ENCODE results near the gene SLC49A3.

Gene SLC49A3

DNA sequence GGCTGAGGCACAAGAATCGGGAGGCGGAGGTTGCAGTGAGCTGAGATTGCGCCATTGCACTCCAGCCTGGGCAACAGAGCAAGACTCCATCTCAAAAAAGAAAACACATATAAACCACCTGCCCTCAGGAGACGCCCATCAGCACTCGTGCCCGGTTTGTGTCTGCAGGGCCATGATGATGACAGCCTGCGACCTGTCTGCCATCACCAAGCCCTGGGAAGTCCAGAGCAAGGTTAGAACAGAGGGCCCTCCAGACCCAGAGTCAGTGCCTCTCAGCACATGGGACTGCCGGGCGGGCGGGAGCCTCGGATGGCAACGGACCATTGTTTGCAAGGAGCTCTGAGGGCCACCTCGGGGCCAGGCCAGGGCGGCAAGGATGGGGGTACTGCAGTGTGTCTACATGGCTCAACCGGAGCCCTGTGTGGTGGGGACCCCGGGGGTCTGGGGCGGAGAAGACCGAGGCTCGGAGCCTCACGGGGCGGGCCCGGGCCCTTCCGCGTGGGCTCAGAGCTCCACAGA lies 24.2 kb downstream of the SLC49A3 start:
- no peak for DNase-seq

DNA sequence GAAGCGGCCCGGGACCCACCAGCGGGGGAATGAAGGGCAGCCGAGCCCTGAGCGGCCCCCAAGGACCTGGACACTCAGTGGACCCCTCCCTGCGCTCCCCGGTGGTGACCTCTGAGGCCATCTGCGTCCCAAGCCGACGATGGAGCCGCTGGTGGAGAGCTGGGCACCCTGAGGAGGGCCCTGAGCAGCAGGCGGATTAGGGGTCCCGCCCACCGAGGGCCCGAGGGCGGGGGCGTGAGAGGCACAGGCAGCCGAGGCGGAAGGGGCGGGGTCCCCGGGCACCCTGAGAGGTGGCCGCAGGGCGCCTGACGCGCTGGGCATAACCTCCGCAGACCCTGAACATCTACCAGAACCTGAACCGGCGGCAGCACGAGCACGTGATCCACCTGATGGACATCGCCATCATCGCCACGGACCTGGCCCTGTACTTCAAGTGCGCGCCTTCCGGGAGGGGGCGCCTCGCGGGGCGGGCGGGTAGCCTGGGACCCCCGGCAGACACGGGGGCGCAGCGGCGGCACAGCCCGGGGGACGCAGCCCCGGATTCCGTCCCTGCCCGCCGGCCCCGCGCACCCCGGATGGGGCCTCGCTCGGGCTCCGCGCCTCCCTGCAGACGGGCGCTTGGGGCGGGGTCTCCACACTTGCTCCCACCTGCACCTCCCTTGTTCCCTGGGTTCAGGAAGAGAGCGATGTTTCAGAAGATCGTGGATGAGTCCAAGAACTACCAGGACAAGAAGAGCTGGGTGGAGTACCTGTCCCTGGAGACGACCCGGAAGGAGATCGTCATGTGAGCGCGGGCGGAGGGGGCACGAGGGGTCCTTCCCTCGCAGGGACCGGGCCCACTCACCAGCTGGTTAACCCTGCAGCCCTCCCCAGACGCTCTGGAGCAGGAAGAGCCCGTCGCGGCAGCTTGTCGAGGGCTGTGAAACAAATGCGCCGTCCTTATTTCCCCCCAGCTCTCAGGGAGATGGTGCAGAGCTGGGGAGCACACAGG lies 25.2 kb downstream of the SLC49A3 start:
- DNase-seq, result peak; percentile 38

DNA sequence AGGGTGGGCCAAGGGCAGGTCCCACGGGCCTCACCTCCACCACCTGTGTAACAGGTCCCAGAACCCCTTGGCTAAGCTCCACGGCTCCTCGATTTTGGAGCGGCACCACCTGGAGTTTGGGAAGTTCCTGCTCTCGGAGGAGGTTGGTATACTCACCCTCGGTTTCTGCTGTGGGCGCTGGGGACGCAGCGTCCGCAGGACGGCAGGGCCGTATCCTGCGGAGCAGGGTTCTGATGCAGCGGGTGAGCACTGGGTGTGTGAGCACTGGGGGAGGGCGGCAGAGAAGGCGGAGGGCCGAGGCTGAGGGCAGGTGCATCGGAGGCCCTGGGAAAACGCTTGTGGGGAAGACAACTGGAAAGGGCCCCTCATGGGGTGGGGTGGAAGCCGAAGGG lies 25.9 kb downstream of the SLC49A3 start:
- DNase-seq, result no peak

DNA sequence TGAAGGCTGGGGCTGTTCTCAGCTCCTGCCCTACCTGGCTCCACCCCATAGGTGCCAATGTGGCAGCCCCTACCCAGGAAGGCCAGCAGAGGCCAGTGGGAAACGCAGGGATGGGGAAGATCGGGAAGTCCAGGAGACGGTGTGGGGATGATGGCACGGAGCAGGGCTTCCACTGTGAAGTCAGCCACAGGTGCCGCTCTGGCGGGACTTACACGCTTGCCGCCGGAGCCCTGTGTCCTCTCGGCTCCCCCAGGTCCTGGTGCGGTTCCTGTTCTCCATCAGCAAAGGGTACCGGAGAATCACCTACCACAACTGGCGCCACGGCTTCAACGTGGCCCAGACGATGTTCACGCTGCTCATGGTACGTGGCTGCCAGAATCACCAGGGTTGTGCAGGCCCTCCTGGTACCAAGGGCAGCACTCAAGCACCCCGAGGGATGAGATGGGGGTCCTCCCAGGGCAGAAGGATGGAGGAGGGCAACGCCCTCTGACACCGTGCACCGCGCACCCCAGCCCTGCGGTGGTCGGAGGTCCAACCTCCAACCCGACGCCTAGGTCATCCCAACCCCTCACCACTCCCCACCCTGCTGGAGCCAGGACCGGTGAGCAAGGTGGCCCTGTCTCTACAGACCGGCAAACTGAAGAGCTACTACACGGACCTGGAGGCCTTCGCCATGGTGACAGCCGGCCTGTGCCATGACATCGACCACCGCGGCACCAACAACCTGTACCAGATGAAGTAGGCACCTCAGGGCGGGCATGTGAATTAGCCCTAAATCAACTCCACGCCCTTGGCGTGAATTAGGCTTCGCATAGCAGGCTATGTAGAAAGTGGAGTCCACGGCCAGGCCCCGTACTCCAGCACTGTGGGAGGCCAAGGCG lies 26.8 kb downstream of the SLC49A3 start:
- DNase-seq, result no peak

DNA sequence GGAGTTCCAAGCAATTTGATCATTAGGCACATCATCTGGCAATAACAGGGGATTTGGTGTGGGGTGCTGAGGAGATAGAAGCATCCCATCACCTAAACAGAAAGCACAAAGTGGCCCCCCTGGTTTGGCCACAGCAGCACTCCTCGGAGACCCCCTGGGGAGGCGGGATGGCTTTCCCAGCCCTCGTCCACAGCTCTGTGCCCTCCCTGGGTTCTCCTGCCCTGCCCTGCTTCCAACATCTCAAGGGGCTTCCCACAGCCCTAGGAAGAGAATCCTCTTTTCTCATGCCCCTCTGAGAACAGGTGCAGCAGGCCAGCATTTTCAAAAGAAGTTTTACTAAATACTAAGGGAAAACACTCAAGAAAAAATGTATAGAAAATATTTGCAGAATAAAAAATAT lies 27.7 kb downstream of the SLC49A3 start:
- no peak for DNase-seq

DNA sequence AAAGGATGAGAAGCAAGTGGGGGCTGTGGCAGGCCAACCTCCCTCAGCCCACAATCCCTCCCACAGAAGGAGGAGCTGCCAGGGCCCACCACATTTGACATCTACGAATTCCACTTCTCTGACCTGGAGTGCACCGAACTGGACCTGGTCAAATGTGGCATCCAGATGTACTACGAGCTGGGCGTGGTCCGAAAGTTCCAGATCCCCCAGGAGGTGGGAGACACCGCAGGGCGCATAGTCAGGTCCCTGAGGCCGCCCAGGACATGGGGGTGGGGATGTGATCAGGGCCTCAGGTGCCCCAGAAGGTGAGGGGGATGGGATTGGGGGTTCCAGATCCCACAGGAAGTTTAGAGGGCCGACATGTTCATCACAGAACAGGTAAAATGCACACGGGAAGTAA lies 28.6 kb downstream of the SLC49A3 start:
- DNase-seq, result no peak

DNA sequence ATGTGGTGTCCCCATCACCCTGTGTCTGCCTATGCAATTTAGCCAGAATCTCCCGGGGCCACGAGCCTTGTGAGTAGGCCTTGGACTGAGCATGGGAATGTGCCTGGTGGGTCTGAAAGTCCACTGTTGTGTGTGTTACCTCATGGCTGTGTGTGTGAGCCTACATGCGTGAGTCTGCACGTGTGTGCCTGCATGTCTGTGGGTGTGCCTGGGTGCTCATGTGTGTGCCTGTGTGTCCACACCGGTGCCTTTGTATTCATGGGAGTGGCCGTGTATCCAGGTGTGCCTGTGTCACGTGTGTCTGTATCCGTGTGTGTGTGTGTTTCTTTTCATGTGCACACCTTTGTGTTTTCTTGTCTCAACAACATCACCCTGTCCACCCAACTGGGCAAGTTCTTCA lies 29.1 kb downstream of the SLC49A3 start:
- DNase-seq, result no peak

DNA sequence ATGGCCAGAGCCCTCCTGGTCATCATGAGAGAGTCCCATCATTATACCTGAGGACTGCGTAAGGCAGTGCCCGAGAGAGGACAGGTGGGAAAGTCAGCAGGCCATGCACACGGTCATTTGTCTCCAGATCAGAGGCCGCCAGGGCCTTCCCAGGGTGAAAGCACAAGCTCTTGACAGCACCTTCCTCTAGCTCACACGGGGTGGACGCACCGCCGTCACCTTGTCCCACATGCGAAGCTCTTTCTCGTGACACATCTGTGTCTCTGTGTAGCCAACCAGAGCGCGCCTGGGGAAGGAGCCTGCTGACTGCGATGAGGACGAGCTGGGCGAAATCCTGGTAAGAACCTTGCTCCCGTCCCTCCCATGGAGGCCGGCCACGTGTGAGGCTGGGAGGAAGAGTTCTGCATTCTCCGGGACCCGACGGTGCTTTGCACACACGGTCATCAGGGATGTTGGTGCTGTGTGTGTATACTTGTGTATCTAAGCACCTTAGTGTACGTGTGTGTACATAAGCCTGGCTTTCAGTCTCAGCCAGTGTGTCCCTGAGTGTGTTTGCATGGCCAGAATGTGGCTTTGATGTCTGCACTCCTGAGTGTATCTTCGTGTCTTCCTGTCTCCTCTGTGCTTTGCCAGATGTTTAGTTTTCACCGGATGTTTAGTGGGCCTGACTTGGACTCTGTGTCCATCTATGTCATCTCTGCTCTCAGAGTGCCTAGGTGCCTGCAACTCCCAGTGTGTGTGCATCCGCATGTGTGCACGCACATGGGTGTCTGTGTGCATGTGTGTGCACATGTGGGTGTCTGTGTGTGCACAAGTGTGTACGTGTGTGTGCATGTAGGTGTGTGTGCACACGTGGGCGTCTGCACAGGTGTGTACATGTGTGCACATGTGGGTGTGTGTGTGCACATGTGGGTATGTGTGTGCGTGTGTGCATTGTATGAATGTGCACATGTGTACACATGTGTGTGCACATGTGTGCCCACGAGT lies 30.0 kb downstream of the SLC49A3 start:
- DNase-seq, result no peak

DNA sequence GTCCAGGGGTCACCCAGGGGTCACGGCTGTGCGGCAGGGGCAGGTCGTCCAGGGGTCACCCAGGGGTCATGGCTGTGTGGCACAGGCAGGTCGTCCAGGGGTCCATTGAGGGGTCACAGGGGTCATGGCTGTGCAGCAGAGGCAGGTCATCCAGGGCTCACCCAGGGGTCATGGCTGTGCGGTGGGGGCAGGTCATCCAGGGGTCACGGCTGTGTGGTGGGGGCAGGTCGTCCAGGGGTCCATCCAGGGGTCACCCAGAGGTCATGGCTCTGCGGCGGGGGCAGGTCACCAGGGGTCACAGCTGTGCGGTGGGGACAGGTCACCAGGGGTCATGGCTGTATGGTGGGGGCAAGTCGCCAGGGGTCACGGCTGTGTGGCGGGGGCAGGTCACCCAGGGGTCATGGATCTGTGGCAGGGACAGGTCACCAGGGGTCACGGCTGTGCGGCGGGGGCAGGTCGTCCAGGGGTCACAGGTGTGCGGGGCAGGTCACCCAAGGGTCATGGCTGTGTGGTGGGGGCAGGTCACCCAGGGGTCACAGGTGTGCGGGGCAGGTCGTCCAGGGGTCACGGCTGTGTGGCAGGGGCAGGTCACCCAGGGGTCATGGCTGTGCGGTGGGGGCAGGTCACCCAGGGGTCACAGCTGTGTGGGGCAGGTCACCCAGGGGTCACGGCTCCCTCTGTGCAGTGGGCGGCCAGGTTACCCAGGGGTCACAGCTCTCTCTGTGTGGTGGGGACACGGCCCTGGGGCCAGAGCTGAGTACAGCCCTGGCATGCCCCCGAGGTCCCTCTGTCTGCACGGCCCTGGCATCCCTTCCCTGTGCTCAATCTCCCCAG lies 30.9 kb downstream of the SLC49A3 start:
- no peak for DNase-seq

DNA sequence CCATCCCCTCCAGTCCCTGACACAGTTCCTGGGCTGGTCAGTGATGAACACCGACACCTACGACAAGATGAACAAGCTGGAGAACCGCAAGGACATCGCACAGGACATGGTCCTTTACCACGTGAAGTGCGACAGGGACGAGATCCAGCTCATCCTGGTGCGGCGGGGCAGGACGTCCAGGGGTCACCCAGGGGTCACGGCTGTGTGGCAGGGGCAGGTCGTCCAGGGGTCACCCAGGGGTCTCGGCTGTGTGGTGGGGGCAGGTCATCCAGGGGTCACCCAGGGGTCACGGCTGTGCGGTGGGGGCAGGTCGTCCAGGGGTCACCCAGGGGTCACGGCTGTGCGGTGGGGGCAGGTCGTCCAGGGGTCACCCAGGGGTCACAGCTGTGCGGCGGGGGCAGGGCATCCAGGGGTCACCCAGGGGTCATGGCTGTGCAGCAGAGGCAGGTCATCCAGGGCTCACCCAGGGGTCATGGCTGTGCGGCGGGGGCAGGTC lies 31.6 kb downstream of the SLC49A3 start:
- DNase-seq, result no peak

DNA sequence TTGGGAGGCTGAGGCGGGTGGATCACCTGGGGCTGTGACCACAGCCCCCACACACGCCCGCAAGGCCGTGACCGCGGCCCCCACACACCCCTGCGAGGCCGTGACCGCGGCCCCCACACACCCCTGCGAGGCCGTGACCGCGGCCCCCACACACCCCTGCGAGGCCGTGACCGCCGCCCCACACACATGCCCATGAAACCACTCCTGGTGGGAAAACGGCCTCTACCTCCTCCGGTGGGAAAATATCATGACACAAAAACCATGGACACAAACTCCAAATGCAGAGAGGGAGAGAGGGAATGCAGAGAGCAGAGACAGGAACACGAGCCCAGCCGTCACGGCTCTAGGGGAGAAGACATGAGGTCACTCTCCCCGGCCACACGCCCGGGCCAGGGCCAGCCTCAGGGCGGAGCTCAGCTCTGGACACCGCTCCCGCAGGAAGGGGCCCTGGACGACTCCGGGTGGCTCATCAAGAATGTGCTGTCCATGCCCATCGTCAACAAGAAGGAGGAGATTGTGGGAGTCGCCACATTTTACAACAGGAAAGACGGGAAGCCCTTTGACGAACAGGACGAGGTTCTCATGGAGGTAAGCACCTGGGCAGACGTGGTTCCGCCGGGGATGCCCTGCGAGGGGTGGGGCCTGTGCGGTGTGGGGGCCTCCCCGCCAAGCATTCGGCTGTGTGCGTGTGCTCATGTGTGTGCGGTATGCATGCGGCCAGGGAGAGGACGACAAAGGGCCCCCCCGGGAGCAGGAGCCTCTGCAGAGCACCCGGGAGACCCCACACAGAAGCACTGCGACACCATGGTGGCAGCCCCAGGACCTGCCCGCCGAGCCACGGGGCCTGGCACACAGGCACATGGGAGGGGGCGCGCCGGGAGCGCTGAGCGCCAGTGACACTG lies 32.3 kb downstream of the SLC49A3 start:
- DNase-seq, result no peak

DNA sequence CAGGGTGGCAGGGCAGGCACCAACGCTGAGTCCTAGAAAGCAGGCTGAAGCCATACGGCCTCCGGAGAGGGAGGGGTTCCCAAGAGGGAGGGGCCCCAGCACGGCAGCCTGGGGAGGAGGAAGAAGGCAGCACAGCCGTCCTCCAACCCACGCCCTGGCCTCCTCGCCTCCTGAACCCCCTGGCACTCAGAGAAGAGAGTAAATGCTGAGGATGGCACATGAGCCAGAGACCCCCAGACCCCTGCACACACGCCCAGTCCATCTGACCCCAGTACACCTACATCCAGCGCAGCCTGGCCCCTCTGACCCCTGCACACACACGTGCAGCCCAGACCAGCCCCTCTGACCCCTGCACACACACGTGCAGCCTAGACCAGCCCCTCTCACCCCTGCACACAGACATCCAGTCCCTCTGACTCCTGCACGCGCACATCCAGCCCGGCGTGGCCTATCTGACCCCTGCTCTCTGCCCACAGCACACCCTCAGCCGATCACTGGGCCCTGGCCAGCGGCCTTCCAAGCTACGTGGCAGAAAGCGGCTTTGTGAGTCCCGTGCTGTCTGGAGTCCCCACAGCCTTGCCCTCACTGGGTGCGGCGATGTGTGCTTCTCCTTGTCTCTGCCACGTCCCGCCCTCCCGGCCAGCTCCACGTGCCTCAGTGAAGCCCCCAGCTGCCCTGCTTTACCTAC lies 33.3 kb downstream of the SLC49A3 start:
- no peak for DNase-seq

DNA sequence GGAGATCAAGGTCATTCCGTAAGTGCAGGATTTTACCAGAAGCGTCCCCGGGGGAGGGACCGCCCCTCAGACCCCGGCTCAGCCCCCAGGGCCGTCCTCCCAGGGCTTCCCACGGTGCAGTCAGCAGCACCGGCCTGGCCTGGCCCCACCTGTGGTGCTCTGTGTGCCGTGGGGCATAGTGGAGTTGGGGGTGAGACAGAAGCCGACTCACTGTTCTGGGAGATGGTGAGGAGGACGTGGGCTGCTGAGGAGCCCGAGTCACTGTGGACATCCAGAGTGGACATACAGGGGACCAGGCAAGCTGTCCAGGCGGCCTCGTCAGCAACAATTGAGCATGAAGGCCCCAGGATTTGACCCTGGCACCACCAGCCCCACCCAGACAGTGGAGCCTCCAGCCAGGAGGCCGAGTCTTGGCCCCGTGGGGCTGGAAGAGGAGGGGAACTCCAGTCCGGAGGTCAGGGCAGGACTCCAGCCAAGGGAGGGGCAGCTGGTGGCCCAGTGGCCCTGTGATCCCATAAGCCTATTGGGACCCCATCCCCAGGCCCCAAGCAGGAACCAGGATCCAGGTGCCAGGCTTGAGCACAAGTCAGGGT lies 34.0 kb downstream of the SLC49A3 start:
- no peak for DNase-seq

DNA sequence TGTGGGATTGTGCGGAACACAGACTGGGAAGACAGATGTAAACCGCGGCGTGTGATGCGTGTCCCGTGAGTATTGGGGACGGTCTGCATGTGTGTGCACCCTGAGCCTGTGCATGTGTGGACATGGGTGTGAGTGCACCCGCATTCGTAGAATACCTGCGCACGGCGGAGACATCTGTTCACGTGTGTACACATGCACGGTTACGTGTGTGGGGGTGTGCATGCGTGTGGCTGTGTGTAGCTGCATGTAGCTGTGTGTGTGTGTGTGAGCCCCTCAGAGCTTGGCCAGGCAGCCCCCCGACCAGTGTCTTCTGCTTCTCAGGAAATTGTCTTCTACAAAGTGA lies 34.5 kb downstream of the SLC49A3 start:
- no peak for DNase-seq

DNA sequence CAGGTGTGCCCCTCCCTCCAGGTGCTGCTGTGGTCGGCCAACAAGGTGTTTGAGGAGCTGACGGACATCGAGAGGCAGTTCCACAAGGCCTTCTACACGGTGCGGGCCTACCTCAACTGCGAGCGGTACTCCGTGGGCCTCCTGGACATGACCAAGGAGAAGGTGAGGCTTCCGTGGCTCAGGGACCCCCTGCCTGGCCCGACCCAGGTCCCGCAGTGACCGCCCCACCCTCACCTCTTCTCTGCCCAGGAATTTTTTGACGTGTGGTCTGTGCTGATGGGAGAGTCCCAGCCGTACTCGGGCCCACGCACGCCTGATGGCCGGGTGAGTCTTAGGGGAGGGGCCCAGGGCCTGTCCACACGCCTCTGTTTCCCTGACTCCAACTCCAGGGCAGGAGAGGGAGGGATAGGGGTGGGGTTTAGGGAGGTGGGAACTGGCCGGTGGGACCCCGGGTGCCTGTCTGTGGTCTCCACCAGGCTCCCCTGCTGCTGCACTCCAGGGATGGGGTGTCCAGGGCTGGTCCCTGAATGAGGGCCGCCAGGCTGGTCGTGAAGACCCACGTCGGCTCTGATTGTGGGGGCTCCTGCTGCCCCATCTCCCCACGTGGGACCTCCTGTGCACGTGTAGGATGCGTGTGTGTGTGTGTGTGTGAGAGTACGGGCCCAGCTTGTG lies 35.0 kb downstream of the SLC49A3 start:
- DNase-seq, result no peak

DNA sequence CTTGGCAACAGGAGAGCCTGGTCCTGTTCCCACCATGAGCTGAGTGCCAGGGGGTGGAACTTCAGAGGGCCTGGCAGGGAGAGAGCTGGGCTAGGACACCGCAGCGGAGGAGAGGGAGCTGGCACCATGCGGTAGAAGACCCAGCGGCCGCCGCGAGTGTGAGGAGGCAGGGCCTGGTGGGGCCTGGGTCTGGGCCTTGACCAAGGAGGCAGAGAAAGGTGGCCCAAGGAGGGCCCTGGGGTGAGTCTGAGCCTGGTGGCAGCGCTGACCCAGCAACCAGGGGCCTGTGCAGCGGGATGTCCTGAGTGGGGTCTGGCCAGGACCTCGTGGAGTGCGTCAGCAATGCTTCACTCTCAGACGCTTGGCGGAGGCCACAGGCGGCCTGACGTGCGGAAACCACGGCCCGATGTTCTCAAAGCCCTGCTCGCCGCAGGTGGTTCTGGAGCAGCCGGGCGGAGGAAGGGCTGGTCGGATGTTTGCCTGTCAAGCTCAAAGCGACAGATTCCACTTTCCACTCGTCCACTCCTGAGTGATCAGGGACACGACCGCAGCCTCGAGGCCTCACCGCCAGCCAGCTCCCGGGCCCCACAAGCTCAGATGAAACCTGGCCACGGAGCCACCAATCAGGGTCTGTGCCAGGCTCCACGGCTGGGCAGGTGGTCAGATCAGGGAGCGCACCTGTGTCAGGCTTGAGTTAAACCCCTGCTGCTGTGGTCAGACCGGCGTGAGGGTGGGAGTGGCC lies 35.7 kb downstream of the SLC49A3 start:
- no peak for DNase-seq

DNA sequence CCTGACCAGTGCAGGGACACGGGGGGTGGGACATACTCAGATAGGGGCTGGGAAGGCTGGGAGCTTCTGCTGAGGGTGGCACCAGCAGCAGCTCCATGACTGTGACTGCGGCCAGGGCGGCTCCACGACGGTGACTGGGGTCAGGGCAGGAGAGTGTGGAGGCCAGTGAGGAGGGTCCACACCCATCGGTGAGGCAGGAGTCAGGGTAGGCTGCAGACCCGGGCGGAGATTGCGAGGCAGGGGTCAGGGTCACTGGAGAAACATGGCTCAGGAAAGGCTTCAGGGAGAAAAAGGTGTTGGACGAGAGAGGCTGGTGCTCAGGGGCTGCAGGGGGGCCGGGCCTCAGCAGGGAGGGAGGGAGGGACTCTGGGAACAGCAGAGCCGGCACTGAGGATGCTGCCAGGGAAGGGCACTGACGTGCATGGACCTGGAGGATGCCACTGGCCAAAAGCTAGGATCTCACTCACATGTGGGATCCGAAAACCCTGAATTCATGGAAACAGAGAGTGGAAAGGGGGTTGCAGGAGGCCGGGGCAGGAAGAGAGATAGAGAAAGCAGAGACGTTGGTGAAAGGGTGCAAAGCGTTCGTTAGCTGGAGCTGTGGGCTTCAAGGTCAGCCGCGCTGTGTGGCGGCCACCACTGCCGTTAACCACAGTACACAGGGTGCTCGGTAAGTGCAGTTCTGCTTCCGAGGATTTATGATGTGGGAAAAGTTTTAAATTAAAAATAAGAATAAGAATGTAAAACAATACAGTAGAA lies 36.9 kb downstream of the SLC49A3 start:
- DNase-seq, result no peak

Data from NCI-H1694 treated with DMSO at 0.1 percent for 48 hours (cell line).